ENCODE data around the gene CARS2.
A peak's percentile ranks its signal among the peaks of the same experiment; 100 is the strongest.

CARS2 gene

GRCh38 chr13:110715395-110716246 lies 9.7 kb upstream of the CARS2 start (continued):
- TF ChIP-seq SP7 (tag by site-specific recombination; IDR thresholded peaks at IDR 0.05) (no peak; the same call in 1 of the 2 replicates), ZBTB26 (tag by site-specific recombination; optimal IDR thresholded peaks at IDR 0.05) (peak; percentile 83), ZNF341 (tag by site-specific recombination; IDR thresholded peaks at IDR 0.05; ENCODE audit: low read depth) (peak; percentile 96), KLF7 (tag by site-specific recombination; IDR thresholded peaks at IDR 0.05; ENCODE audit: borderline replicate concordance) (no peak; the same call in 1 of the 2 replicates), BCL11B (tag by site-specific recombination; IDR thresholded peaks at IDR 0.05; ENCODE audit: low read depth) (no peak; the same call in 1 of the 2 replicates), ZBTB11 (tag by site-specific recombination; conservative IDR thresholded peaks at IDR 0.05; ENCODE audit: low read depth) (0 out of 2 replicates have a peak, but pooled peaks have one; percentile 21), ZNF449 (tag by site-specific recombination; IDR thresholded peaks at IDR 0.05) (peak; percentile 67), ZNF133 (tag by site-specific recombination; IDR thresholded peaks at IDR 0.05) (no peak), ZNF621 (tag by site-specific recombination; IDR thresholded peaks at IDR 0.05) (no peak), ZNF174 (tag by site-specific recombination; IDR thresholded peaks at IDR 0.05) (no peak), GLIS1 (tag by site-specific recombination; IDR thresholded peaks at IDR 0.05) (no peak), HOXA7 (CRISPR knock-in tag; IDR thresholded peaks at IDR 0.05; ENCODE audit: borderline replicate concordance) (no peak), ZBTB48 (tag by site-specific recombination; IDR thresholded peaks at IDR 0.05) (no peak), ZSCAN23 (tag by site-specific recombination; IDR thresholded peaks at IDR 0.05) (no peak), ZSCAN30 (tag by site-specific recombination; IDR thresholded peaks at IDR 0.05) (peak; percentile 68; the same call in 1 of the 2 replicates), SETDB1 (IDR thresholded peaks at IDR 0.05; ENCODE audit: insufficient read length, low read length) (no peak), KLF10 (tag by site-specific recombination; IDR thresholded peaks at IDR 0.05) (peak; percentile 93), ZNF335 (tag by site-specific recombination; conservative IDR thresholded peaks at IDR 0.05) (0 out of 2 replicates have a peak, but pooled peaks have one; percentile 9), ZNF521 (tag by site-specific recombination; IDR thresholded peaks at IDR 0.05) (no peak), ZNF248 (tag by site-specific recombination; IDR thresholded peaks at IDR 0.05) (no peak), SCRT1 (tag by site-specific recombination; IDR thresholded peaks at IDR 0.05; ENCODE audit: borderline replicate concordance) (no peak), KLF8 (tag by site-specific recombination; IDR thresholded peaks at IDR 0.05) (peak; percentile 21), REST (tag by site-specific recombination; IDR thresholded peaks at IDR 0.05) (peak; percentile 37; the same call in 1 of the 2 replicates)

Data from HEK293 (cell line).